ENCODE measurements around the gene SIRT6. TPM values are rescaled to one million over a fixed set of nuclear protein-coding genes. Genes with fewer than 3 reads are reported as not detected.
"Not testable (repeated sequence)": the region's sequence is repeated elsewhere in the genome, so short reads cannot be mapped to it uniquely, and the experiment has no call there.

The SIRT6 gene
- total RNA-seq, 1 donor, result 14.7 TPM

- peak; percentile 81 for TF ChIP-seq CTCF (IDR thresholded peaks at IDR 0.05; ENCODE audit: insufficient read depth, low read length)
- DNase-seq (ENCODE audit: low read depth), result peak; percentile 79
These were observed 42.1 kb downstream of the SIRT6 start for GRCh38 chr19:4140237-4140711.

GRCh38 chr19:4139614-4140236, 42.6 kb downstream of the SIRT6 start:
- DNase-seq (ENCODE audit: low read depth), result peak; percentile 55
- H3K4me3 ChIP-seq (ENCODE audit: low read depth, low read length), result no peak overlapping the region
- peak; percentile 88 for TF ChIP-seq CTCF (IDR thresholded peaks at IDR 0.05; ENCODE audit: insufficient read depth, low read length)

More at GRCh38 chr19:4140237-4140711, 42.1 kb downstream of the SIRT6 start:
- no peak overlapping the region for H3K4me3 ChIP-seq (ENCODE audit: low read depth, low read length)

GRCh38 chr19:4138445-4138844, 43.9 kb downstream of the SIRT6 start:
- no peak for TF ChIP-seq CTCF (IDR thresholded peaks at IDR 0.05; ENCODE audit: insufficient read depth, low read length)
- no peak overlapping the region for H3K4me3 ChIP-seq (ENCODE audit: low read depth, low read length)
- no peak for DNase-seq (ENCODE audit: low read depth)

- DNase-seq (ENCODE audit: low read depth), result no peak
- no peak for TF ChIP-seq CTCF (IDR thresholded peaks at IDR 0.05; ENCODE audit: insufficient read depth, low read length)
- H3K4me3 ChIP-seq (ENCODE audit: low read depth, low read length), result no peak overlapping the region
These were observed 45.7 kb downstream of the SIRT6 start for GRCh38 chr19:4136680-4137088.

- not testable (repeated sequence) for H3K4me3 ChIP-seq (ENCODE audit: low read depth, low read length); DNase-seq (ENCODE audit: low read depth)
These were observed 47.0 kb downstream of the SIRT6 start for GRCh38 chr19:4135386-4135785.

GRCh38 chr19:4134351-4134750, 48.0 kb downstream of the SIRT6 start:
- no peak overlapping the region for H3K4me3 ChIP-seq (ENCODE audit: low read depth, low read length)
- TF ChIP-seq CTCF (IDR thresholded peaks at IDR 0.05; ENCODE audit: insufficient read depth, low read length), result no peak

GRCh38 chr19:4130744-4131438, 51.5 kb downstream of the SIRT6 start:
- TF ChIP-seq CTCF (IDR thresholded peaks at IDR 0.05; ENCODE audit: insufficient read depth, low read length), result no peak
- peak; percentile 62 for DNase-seq (ENCODE audit: low read depth)
- no peak overlapping the region for H3K4me3 ChIP-seq (ENCODE audit: low read depth, low read length)

More at GRCh38 chr19:4134351-4134750, 48.0 kb downstream of the SIRT6 start:
- peak; percentile 30 for DNase-seq (ENCODE audit: low read depth)

GRCh38 chr19:4129050-4129449, 53.3 kb downstream of the SIRT6 start:
- DNase-seq (ENCODE audit: low read depth); H3K4me3 ChIP-seq (ENCODE audit: low read depth, low read length): not testable (repeated sequence)

- not testable (repeated sequence) for DNase-seq (ENCODE audit: low read depth); H3K4me3 ChIP-seq (ENCODE audit: low read depth, low read length)
These were observed 55.0 kb downstream of the SIRT6 start for GRCh38 chr19:4127322-4127721.
